SW 1271 (cell line): ENCODE measurements around the gene DNPEP.
"Not testable (repeated sequence)": the region's sequence is repeated elsewhere in the genome, so short reads cannot be mapped to it uniquely, and the experiment has no call there.

ENCODE experiments used
- DNase-seq, 2 experiments: peaks; one replicate each; lab custom pipeline; 2025; lab: John Stamatoyannopoulos, UW

The DNPEP gene

DNA sequence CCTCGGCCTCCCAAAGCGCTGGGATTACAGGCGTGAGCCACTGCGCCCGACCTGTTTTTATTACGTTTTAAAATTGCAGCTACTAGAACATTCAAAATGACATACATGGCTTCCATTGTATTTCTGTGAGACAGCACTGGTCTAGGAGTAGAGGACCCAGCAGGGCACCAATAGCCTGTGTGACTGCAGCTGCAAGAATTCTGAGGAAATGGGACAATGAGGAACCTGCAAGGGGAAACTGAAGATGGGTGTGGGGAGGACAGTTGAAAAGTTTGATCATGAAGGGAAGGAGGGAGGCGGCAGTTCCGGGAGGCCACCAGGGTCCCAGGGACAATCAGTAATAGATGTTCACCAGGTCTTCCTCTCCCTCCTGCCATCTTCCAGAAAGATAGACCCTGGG is 13.9 kb upstream of the DNPEP start:
- no peak for DNase-seq

- no peak for DNase-seq
Measured at GRCh38 chr2:219400562-219400961, 12.8 kb upstream of the DNPEP start.

GRCh38 chr2:219399716-219400478 is 12.2 kb upstream of the DNPEP start:
- DNase-seq, result no peak

DNA sequence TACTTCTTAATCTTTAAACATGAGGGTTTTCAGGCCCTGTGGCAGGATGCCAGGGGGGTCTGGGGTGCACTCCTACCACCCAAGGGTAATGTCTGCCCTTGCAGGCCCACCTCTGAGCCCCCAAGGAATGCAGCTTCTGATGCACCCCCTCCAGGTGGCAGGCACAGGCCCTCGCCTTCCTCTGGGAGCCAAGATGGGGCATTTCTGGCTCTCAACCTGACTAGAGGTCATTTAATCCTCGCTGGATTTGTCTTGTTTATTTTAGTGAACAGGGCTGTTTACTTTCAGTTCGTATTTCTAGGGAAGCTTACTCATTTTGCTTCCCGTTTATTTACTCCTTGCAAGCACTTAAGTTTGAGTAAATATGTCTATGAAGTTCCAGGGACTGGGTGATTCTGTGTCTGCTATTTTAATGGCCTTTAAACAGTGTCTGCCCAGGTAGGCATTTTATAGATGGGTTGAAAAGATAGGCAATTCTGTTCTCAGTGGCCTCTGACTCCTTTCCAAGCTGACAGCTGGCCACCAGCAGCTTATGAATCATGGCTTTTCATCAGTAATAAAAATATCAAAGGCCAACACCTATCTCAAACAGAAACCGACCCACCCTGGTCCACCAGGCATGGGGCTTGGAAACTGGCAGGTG is 11.1 kb upstream of the DNPEP start:
- no peak for DNase-seq

- DNase-seq, result no peak
Measured at GRCh38 chr2:219396863-219397457, 9.2 kb upstream of the DNPEP start.

DNA sequence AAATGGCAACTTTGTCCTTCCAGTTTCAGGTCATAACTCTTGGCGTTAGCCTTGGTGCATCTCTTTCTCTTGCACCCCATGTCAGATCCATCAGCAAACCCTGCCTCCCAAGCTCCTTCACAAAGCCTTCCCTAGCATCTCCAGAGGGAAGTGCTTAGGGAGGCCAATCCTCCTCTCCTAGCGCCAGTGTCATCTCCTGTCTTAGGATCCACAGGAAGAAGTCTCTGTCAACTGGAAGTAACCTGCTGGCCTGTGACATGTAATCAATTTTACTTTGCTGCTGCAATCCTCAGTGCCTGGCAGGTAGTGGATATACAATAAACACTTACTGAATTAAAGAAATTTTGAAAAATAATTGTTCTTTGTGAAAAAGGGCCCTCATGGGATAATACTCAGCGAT is 7.9 kb upstream of the DNPEP start:
- no peak for DNase-seq

- not testable (repeated sequence) for DNase-seq
Measured at GRCh38 chr2:219395056-219395455, 7.3 kb upstream of the DNPEP start.

DNA sequence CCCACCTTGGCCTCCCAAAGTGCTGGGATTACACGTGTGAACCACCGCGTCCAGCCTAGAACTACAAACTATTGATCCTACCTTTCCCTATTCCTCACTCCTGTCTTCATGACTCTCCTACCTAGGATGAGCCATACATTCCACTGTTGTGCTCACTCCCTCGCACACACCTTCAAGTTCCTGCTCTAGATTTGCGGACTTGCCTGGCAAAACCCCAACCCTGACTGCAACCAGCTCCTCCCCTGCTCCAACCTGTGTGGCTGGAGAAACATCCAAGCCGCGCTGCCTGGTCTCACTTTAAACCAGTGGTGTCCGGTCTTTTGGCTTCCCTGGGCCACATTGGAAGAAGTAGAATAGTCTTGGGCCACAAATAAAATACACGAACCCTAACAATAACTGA is 5.0 kb upstream of the DNPEP start:
- no peak for DNase-seq

DNA sequence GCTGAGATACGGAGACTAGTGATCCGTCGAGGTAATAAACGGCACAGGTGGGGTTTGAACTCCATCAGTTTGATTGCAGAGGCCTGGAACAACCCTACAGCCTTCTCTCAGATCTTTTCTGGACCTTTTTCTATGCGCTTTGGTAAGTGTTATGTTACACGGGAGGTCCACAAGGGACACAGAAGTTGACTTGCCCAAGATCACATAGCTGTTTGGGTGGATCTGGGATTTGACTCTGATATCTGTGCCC is 1.1 kb upstream of the DNPEP start:
- no peak for DNase-seq

- peak; percentile 68 to 91 for DNase-seq
Measured at GRCh38 chr2:219388121-219388906, 602 bp upstream of the DNPEP start.

DNA sequence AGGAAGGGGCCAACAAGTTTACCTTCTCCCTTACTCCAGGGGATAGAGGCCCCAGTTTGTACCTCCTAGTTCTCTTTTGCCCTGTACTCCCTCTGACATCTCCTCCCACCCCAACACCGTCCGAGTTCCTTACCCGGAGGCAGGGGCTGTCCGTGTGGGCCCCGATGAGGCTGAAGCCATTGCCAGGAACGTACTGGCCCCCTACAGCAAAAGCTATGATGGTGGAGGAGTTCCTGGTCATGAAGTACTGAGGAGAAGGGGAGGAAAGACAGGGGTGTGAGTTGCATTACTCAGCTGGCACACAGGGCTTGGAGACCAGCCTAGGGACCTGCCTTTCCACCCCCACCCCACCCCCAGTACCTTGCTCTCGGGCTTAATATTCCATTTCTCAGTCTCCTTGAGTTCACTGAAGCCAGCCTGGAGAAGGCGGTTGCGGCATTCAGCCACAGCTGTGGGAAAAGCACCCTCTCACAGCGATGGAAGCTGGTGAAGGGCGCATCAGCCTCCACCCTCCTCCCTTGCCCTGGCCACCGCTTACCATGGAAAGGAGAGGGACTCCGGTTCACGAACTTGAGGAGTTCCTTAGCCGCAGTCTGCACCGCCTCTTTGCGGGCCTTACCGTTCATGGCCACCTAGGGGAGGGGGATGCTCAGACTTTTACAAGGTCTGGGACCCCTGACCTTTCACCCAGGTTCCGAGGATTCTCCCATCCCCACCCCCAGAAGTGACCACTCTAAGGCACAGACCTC is 1.0 kb downstream of the DNPEP start:
- no peak for DNase-seq

GRCh38 chr2:219385958-219386520 is 1.7 kb downstream of the DNPEP start:
- no peak for DNase-seq

GRCh38 chr2:219384859-219385258 is 2.9 kb downstream of the DNPEP start:
- no peak for DNase-seq

- no peak for DNase-seq
Measured at GRCh38 chr2:219384083-219384713, 3.5 kb downstream of the DNPEP start.

DNA sequence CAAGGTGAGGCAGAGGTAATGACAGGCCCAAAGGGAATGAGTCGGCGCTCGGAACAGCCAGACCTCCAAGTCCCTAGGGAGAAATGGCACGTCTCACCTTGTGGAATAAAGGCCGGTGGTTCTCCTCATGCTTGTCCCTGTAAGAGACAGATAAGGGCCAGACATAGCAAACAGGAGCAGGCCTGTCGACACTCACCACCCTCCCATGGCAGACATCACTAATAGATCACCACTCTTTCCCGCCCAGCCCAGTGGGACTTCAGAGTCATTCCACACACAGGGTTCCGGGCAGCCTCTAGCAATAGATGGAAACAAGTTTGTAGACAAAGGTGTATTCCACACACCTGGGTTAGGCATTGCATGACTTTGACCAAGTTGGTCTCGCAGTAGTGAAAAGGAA is 6.3 kb downstream of the DNPEP start:
- no peak for DNase-seq

DNA sequence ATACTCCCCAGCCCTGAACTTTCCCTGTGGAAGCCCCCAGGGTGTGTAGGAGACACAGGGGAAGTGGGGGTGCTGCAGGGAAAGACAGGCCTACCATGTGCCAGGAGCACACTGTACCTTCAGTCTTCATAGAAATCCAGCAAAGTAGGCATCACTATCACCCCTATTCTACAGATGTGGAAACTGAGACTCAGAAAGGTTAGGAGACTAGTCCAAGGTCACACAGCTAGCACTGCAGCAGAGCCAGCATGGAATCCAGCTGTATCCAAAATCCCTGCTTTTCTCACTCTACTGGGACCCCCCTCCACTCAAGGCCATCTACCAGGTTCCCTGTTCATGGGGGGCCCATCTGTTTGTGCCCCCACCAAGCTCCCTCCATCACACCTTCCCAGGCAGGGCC is 6.8 kb downstream of the DNPEP start:
- no peak for DNase-seq

DNA sequence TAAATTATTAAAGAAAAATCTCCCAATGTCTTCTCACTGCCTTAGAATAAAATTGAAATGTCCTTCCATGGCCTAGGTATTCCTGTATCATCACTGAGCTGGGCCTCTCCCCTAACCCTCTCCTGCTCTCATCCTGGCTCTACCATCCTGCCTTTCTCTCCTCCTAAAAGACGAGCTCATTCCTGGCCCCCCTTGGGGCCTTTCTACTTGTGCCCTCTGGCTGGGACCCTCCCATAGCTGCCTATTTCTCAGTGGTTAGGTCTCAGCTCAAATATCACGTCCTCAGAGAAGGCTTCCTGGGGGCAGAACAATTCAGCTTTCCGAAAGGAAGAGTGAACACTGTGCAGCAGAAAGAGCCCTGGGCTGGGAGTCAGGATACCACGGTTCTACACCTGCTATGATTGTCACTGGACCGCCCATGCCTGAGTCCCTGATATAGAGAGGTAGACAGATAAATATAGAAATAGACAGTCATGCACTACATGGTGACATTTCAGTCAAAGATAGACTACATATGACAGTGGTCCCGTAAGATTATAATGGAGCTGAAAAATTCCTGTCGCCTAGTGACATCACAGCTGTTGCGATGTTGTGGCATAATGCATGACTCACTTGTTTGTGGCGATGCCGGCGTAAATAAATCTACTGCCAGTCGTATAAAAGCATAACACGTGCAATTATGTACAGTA is 9.4 kb downstream of the DNPEP start:
- no peak for DNase-seq

GRCh38 chr2:219369447-219369861 is 18.3 kb downstream of the DNPEP start:
- no peak for DNase-seq

DNA sequence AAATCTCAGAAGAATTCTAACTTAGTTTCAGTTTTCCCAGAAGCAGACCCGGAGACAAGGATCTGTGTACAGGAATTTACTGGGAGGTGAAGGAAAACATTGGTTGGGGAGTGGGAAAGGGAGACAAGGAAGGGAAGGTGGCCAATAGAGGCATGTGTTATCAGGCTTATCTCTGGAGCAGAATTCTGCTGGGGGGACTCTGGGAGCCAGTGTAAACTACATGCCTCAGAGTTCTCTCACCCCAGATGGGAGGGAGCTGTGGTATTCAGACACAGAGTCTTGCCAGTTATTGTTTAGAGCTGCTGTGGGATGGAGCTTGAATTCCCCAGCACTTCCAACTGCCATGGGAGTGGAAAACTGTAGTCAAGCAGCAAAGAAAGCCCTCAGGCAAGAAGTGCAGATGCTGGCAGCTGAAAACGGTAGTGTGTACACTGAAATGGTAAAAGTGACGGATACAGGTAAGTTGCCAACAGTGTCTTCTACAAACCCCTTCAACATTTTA is 19.0 kb downstream of the DNPEP start:
- DNase-seq, result no peak

GRCh38 chr2:219362524-219363164 is 25.1 kb downstream of the DNPEP start:
- DNase-seq, result peak in 1 of 2 experiments; percentile 42
